HG03108 (cell line): Measurements from ENCODE around the gene MUC4.
"Not testable (repeated sequence)": the region's sequence is repeated elsewhere in the genome, so short reads cannot be mapped to it uniquely, and the experiment has no call there.

Experiments
- ATAC-seq: cut with Tn5 transposase; IDR thresholded peaks from one replicate; pipeline ENCODE4 v1.9.1; 2021; ENCODE audit warnings: moderate library complexity; ENCODE audit not compliant: unreplicated experiment

MUC4 gene

GRCh38 chr3:195785781-195786405 is 25.8 kb downstream of the MUC4 start:
- ATAC-seq: not testable (repeated sequence)

- ATAC-seq: not testable (repeated sequence)
Observed at GRCh38 chr3:195784031-195784430, 27.7 kb downstream of the MUC4 start.

- not testable (repeated sequence) for ATAC-seq
Observed at GRCh38 chr3:195781236-195781635, 30.5 kb downstream of the MUC4 start.

GRCh38 chr3:195777975-195778374 is 33.8 kb downstream of the MUC4 start:
- ATAC-seq: no peak

GRCh38 chr3:195774917-195775316 is 36.8 kb downstream of the MUC4 start:
- no peak for ATAC-seq

GRCh38 chr3:195773956-195774537 is 37.7 kb downstream of the MUC4 start:
- ATAC-seq: no peak

GRCh38 chr3:195771646-195772300 is 40.0 kb downstream of the MUC4 start:
- no peak for ATAC-seq

- ATAC-seq: not testable (repeated sequence)
Observed at GRCh38 chr3:195770841-195771645, 40.7 kb downstream of the MUC4 start.

GRCh38 chr3:195770081-195770840 is 41.5 kb downstream of the MUC4 start:
- ATAC-seq: no peak

- no peak for ATAC-seq
Observed at GRCh38 chr3:195769551-195769950, 42.2 kb downstream of the MUC4 start.

GRCh38 chr3:195768831-195769303 is 42.9 kb downstream of the MUC4 start:
- ATAC-seq: no peak

- ATAC-seq: no peak
Observed at GRCh38 chr3:195768414-195768813, 43.3 kb downstream of the MUC4 start.

GRCh38 chr3:195767792-195768191 is 43.9 kb downstream of the MUC4 start:
- ATAC-seq: no peak

- no peak for ATAC-seq
Observed at GRCh38 chr3:195766671-195767070, 45.1 kb downstream of the MUC4 start.

- no peak for ATAC-seq
Observed at GRCh38 chr3:195764961-195765706, 46.6 kb downstream of the MUC4 start.

GRCh38 chr3:195763843-195764825 is 47.6 kb downstream of the MUC4 start:
- ATAC-seq: no peak

- no peak for ATAC-seq
Observed at GRCh38 chr3:195763076-195763830, 48.5 kb downstream of the MUC4 start.

- no peak for ATAC-seq
Observed at GRCh38 chr3:195762611-195763010, 49.1 kb downstream of the MUC4 start.
